HepG2 (cell line): ENCODE measurements around the gene ERC1. TPM values are rescaled to one million over a fixed set of nuclear protein-coding genes. Genes with fewer than 3 reads are reported as not detected.

Experiments
- ATAC-seq: fragments of 200-7000 bp; cut with Tn5 transposase; 3 replicates; pipeline ENCODE4 v1.9.1; 2020; ENCODE audit warnings: mild to moderate bottlenecking, moderate library complexity
- BruUV-seq: library from RNA; stranded (reverse); fragments of 400-500 nt; replicated peaks from 2 replicates; lab custom pipeline; 2021; lab: Mats Ljungman, UMichigan
- CTCF ChIA-PET: fragments of 300-600 bp; formaldehyde crosslinking; extraction: SDS; loops from one replicate; lab custom pipeline; 2021; ENCODE audit warnings: low total read pairs, inconsistent platforms, low intra/inter-chr PET ratio; lab: Yijun Ruan, JAX
- POLR2A ChIA-PET: fragments of 350-600 bp; sonication (Branson Sonifier 250); formaldehyde crosslinking; loops from one replicate; lab custom pipeline; 2020; ENCODE audit warnings: antibody characterized with exemption, inconsistent platforms; lab: Yijun Ruan, JAX
- DNase-seq: peaks from one replicate; pipeline ENCODE4 v3.0.0-alpha.2; 2015; ENCODE audit warnings: low spot score
- FAIRE-seq: peaks from 3 replicates; lab custom pipeline; 2011; peaks lifted over from hg19 to GRCh38; lab: Jason Lieb, UNC
- H2AFZ ChIP-seq: one replicate; pipeline ENCODE4 v1.6.1; 2011; ENCODE audit warnings: low read length, inconsistent platforms
- H3K27ac ChIP-seq: fragments of 300-600 bp; 3 replicates; pipeline ENCODE4 v1.8.0; 2011; ENCODE audit warnings: mixed run types, mild to moderate bottlenecking, mixed read lengths, low read length, inconsistent platforms; ENCODE audit not compliant: insufficient read depth; ENCODE audit errors: extremely low read length
- H3K27me3 ChIP-seq, 2 experiments: fragments of 200-600 bp in 1 of 2; 2 replicates in 1 of 2; 3 replicates in 1 of 2; pipeline versions ENCODE4 v1.6.0 to v1.8.0; 2011; ENCODE audit warnings: low read length in 2 of 2, mild to moderate bottlenecking in 2 of 2, moderate library complexity in 2 of 2, inconsistent platforms in 1 of 2; ENCODE audit not compliant: insufficient read depth in 2 of 2, control insufficient read depth in 1 of 2
- H3K36me3 ChIP-seq, 2 experiments: fragments of 200-600 bp in 1 of 2; replicated peaks in 1 of 2; 2 replicates in 1 of 2; 3 replicates in 1 of 2; pipeline versions ENCODE4 v1.5.1 to v1.8.0; 2011; ENCODE audit warnings: low read length in 2 of 2, inconsistent platforms in 1 of 2; ENCODE audit not compliant: insufficient read depth in 2 of 2, control insufficient read depth in 1 of 2
- H3K4me1 ChIP-seq: 2 replicates; pipeline ENCODE4 v1.5.1; 2012; ENCODE audit warnings: low read length, inconsistent platforms; ENCODE audit not compliant: insufficient read depth
- H3K4me2 ChIP-seq: 2 replicates; pipeline ENCODE4 v1.6.0; 2011; ENCODE audit warnings: low read depth, low read length, inconsistent platforms
- H3K4me3 ChIP-seq, 3 experiments: fragments of 200-600 bp in 1 of 3; sonication (generic), shearing (Covaris generic) in 1 of 3; replicated peaks in 1 of 3; 2 replicates each; pipeline ENCODE4 v1.5.1; 2011 to 2016; ENCODE audit warnings: low read length in 3 of 3, inconsistent platforms in 2 of 3, low read depth in 2 of 3, mild to moderate bottlenecking in 2 of 3, control low read depth in 1 of 3, mixed read lengths in 1 of 3; ENCODE audit not compliant: insufficient read depth in 1 of 3
- H3K79me2 ChIP-seq: one replicate; pipeline ENCODE4 v1.6.1; 2011; ENCODE audit warnings: low read length, inconsistent platforms; ENCODE audit not compliant: insufficient read depth
- H3K9ac ChIP-seq: 2 replicates; pipeline ENCODE4 v1.6.0; 2011; ENCODE audit warnings: mild to moderate bottlenecking, low read depth, low read length, inconsistent platforms; ENCODE audit not compliant: insufficient read depth
- H3K9me3 ChIP-seq: 2 replicates; pipeline ENCODE4 v1.5.1; 2012; ENCODE audit warnings: mild to moderate bottlenecking, low read length
- H4K20me1 ChIP-seq: 2 replicates; pipeline ENCODE4 v1.6.0; 2011; ENCODE audit warnings: inconsistent platforms, mild to moderate bottlenecking, low read length, moderate library complexity; ENCODE audit not compliant: insufficient read depth
- KDM4B ChIP-seq: sonication (generic); formaldehyde crosslinking; IDR thresholded peaks from 2 replicates; pipeline ENCODE4 v1.4.0; 2020; ENCODE audit warnings: missing genetic modification reagents
- RAD21 ChIP-seq: fragments of 450-650 bp; formaldehyde crosslinking; IDR thresholded peaks from 2 replicates; pipeline ENCODE4 v1.5.0; 2020; ENCODE audit warnings: mild to moderate bottlenecking
- SRSF9 ChIP-seq: fragments of 200-400 bp; formaldehyde crosslinking; IDR thresholded peaks from 2 replicates; pipeline ENCODE4 v1.6.1; 2018; ENCODE audit warnings: borderline replicate concordance, mild to moderate bottlenecking, low read depth, low read length; ENCODE audit not compliant: insufficient read depth, poor library complexity, severe bottlenecking
- ZNF430 ChIP-seq: sonication (generic); formaldehyde crosslinking; IDR thresholded peaks from 2 replicates; pipeline ENCODE4 v1.9.0; 2021; ENCODE audit warnings: mild to moderate bottlenecking, missing genetic modification reagents
- ZNF619 ChIP-seq: sonication (generic); formaldehyde crosslinking; IDR thresholded peaks from 2 replicates; pipeline ENCODE4 v1.4.0; 2020; ENCODE audit warnings: mild to moderate bottlenecking, missing genetic modification reagents
- WGBS: methylation state at CpG from one replicate; pipeline ENCODE4 v1.1.6; 2017; ENCODE audit warnings: low lambda C conversion rate; 5-methylcytosine and 5-hydroxymethylcytosine counted together
- in situ Hi-C: cut with HindIII; loops from 2 replicates; pipeline ENCODE4 v1.10.0; 2017; ENCODE audit warnings: low pct_unique_long_range_greater_than_20kb; ENCODE audit not compliant: extremely low pct_ligation_motif_present
- intact Hi-C: fragments of 100-400 bp; cut with micrococcal nuclease; formaldehyde crosslinking; loops from one replicate; pipeline ENCODE4 v1.10.0; 2022; ENCODE audit not compliant: unreplicated experiment
- polyA plus RNA-seq, 8 experiments: library from polyadenylated mRNA; depleted of rRNA in 3 of 8; stranded (reverse) in 7 of 8; unstranded in 1 of 8; fragments of >200 nt; fragmentation: Illumina TruSeq in 4 of 8; extraction: Trizol in 4 of 8; gene quantifications; 2 replicates each; pipeline versions ENCODE4 v1.2.1 to v1.2.3, GENCODE V29; 2011 to 2016; ENCODE audit warnings: low read depth in 4 of 8, missing spikeins in 1 of 8, mixed read lengths in 1 of 8; ENCODE audit not compliant: insufficient read depth in 1 of 8
- total RNA-seq, 5 experiments: library from RNA; depleted of rRNA; stranded (reverse); fragments of >200 nt; fragmentation: Illumina TruSeq; extraction: Trizol; gene quantifications; 2 replicates each; pipeline ENCODE4 v1.2.3, GENCODE V29; 2016; ENCODE audit warnings: low read depth in 1 of 5
- TF ChIP-seq, protein P1 (sequence below): sonication (generic); formaldehyde crosslinking; IDR thresholded peaks from 2 replicates; pipeline ENCODE4 v1.4.0; 2020; ENCODE audit warnings: missing genetic modification reagents
- TF ChIP-seq, protein P2 (sequence below): IDR thresholded peaks from 2 replicates; pipeline ENCODE4 v1.6.1; 2016
- TF ChIP-seq, protein P3 (sequence below): sonication (generic); formaldehyde crosslinking; IDR thresholded peaks from 2 replicates; pipeline ENCODE4 v1.5.0; 2020; ENCODE audit warnings: mild to moderate bottlenecking, low read depth, missing genetic modification reagents, borderline replicate concordance

ERC1 gene
- total and polyA plus RNA-seq, 2 of the 13 experiments (the other 11 are each of a cell fraction or from before 2014, with no cell fraction given), result 6.1 to 12.4 TPM

DNA sequence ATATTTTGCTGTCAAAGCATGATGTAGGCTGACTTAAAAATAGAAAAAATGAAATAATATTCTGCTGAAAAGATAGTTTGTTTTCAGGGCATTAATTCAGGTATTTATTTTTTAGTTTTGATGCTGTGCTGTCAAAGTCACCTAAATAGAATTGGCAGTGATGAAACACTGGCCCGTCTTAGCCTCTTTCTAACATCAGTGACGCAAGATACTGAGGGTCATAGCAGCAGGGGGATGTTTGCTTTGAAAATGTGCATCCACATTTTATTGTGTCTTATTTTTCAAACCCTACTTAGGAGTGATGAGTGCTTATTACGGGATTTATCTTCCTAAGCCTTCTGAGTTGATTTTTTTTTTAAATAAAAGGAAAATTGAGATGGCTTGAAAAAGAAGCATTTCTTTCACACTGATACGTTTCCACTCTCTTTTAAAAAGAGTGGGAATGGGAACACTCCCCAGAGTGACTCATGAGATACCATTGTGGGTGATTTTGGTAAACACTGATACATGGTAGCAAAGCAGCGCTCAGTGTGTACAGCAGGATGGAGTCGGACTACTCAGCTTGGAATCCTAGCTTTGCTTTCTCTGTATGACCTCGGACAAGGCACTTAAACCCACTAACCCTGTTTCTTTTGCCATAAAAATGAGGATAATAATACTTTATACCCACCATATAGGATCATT is 290.8 kb downstream of the ERC1 start:
- 92% methylated on average over 7 of the region's 7 CpGs for WGBS
- Histone ChIP-seq H3K9ac (no peak overlapping the region), H3K36me3 (no peaks in the 10 kb centered on the region), H3K9me3 (no peaks in the 10 kb centered on the region), H3K4me2 (no peak overlapping the region), H3K27me3 (no peaks in the 10 kb centered on the region), H3K79me2 (no peaks in the 10 kb centered on the region), H3K4me3 (no peak overlapping the region), H3K4me1 (peaks cover 9% of the 10 kb centered on the region; the same call in 1 of the 2 replicates), H4K20me1 (no peaks in the 10 kb centered on the region), H2AFZ (no peak overlapping the region), H3K27ac (no peak overlapping the region)
- intact Hi-C loops (no loop called here), in situ Hi-C loops (no loop called here)
- no peak for TF ChIP-seq KDM4B (CRISPR knock-in tag)
- TF ChIP-seq, protein P1, sequence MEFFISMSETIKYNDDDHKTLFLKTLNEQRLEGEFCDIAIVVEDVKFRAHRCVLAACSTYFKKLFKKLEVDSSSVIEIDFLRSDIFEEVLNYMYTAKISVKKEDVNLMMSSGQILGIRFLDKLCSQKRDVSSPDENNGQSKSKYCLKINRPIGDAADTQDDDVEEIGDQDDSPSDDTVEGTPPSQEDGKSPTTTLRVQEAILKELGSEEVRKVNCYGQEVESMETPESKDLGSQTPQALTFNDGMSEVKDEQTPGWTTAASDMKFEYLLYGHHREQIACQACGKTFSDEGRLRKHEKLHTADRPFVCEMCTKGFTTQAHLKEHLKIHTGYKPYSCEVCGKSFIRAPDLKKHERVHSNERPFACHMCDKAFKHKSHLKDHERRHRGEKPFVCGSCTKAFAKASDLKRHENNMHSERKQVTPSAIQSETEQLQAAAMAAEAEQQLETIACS, result no peak
- DNase-seq (no peak), FAIRE-seq (no peak), ATAC-seq (no peak)
- BruUV-seq, result no TSS peak
- ChIA-PET CTCF (no interaction called here), POLR2A (no interaction called here)

DNA sequence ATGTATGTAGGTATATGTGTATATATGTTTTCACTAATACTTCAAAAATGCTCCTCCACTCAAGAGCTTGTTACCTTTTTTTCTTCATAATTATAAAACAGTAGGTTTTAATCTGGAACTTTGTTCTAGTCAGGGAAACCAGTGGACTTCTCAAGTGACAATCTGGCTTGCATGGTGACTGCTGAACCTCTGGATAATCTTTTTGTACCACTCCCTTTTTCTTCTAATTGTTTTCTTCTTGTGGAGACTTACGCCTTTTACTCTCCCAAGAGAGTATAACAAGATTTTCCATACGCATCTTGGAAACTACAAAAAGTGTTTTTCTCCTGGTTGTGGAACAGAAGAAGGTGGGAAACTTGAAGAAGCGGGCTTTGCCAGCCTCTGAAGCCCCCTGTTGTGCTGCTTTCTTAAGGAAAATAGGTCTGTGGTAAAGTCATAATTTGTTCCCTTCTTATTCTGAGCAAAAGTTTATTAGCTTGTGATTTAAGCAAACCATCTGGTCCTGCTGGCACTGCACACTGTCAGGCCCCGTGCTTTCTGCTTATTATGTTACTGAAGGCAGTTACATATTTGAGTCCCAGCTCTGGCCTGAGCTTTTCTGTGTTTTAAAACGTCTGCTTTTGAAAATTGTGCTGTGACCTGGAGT is 291.8 kb downstream of the ERC1 start:
- H3K9ac ChIP-seq, result no peak overlapping the region
- no peak for TF ChIP-seq ZNF430 (CRISPR knock-in tag)
- TF ChIP-seq, protein P2, sequence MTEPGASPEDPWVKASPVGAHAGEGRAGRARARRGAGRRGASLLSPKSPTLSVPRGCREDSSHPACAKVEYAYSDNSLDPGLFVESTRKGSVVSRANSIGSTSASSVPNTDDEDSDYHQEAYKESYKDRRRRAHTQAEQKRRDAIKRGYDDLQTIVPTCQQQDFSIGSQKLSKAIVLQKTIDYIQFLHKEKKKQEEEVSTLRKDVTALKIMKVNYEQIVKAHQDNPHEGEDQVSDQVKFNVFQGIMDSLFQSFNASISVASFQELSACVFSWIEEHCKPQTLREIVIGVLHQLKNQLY (CRISPR knock-in tag), result no peak
- no peak for TF ChIP-seq RAD21
- TF ChIP-seq, protein P3, sequence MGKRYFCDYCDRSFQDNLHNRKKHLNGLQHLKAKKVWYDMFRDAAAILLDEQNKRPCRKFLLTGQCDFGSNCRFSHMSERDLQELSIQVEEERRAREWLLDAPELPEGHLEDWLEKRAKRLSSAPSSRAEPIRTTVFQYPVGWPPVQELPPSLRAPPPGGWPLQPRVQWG (CRISPR knock-in tag), result no peak
- TF ChIP-seq SRSF9, result no peak
- TF ChIP-seq ZNF619 (CRISPR knock-in tag), result no peak
- TF ChIP-seq, all 625 proteins: peak for 0
- Histone ChIP-seq H3K36me3 (no peaks in the 10 kb centered on the region), H3K4me3 (no peak overlapping the region), H3K27ac (no peak overlapping the region), H3K9me3 (no peaks in the 10 kb centered on the region), H2AFZ (no peak overlapping the region), H3K4me2 (no peak overlapping the region), H3K4me1 (peaks cover 5% of the 10 kb centered on the region; the same call in 1 of the 2 replicates), H4K20me1 (no peaks in the 10 kb centered on the region), H3K27me3 (no peaks in the 10 kb centered on the region), H3K79me2 (no peaks in the 10 kb centered on the region)
- in situ Hi-C loops, result no loop called here
- CTCF ChIA-PET, result no interaction called here
- no peak for DNase-seq
- POLR2A ChIA-PET, result no interaction called here
- intact Hi-C loops, result no loop called here
- 90% methylated on average over 5 of the region's 5 CpGs for WGBS
- ATAC-seq, result no peak
- BruUV-seq, result no TSS peak
- FAIRE-seq, result no peak
